H54 (cell line): Measurements from ENCODE around the gene CELSR3.

ENCODE experiments used
- DNase-seq: peaks from one replicate; pipeline ENCODE4 v3.0.0; 2011; ENCODE audit warnings: low spot score, mixed read lengths; ENCODE audit not compliant: insufficient read length
- FAIRE-seq: peaks from 3 replicates; lab custom pipeline; 2011; peaks lifted over from hg19 to GRCh38; lab: Jason Lieb, UNC
- POLR2A ChIP-seq: IDR thresholded peaks from 2 replicates; pipeline ENCODE4 v1.6.1; 2011; ENCODE audit warnings: low read depth, mild to moderate bottlenecking, low read length

Gene CELSR3

DNA sequence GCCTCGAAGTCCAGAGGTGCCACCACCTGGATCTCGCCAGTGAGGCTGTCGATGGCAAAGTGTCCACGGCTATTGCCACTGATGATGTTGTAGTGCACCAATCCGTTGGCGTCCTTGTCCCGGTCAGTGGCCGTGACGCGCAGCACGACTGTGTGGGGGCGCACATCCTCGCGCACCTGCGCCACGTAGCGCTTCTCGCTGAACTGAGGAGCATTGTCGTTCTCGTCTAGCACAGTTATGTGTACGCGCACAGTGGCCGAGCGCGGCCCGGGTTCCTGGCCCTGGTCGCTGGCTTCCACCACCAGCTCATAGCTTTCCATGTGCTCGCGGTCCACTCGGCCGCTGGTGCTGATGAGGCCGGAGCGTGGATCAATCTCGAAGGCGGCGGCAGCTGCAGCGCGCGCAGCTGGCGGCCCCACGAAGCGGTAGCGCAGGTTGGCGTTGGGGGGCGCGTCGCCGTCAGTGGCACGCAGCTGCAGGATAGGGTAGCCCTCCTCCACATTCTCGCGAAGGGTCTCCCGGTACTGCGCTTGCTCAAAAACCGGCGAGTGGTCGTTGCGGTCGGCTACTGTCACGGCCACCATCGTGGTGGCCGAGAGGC, 1.8 kb downstream of the CELSR3 start:
- TF ChIP-seq POLR2A, result no peak
- DNase-seq (no peak), FAIRE-seq (no peak)

GRCh38 chr3:48656841-48657281, 5.8 kb downstream of the CELSR3 start:
- TF ChIP-seq POLR2A, result no peak
- DNase-seq (no peak), FAIRE-seq (no peak)

DNA sequence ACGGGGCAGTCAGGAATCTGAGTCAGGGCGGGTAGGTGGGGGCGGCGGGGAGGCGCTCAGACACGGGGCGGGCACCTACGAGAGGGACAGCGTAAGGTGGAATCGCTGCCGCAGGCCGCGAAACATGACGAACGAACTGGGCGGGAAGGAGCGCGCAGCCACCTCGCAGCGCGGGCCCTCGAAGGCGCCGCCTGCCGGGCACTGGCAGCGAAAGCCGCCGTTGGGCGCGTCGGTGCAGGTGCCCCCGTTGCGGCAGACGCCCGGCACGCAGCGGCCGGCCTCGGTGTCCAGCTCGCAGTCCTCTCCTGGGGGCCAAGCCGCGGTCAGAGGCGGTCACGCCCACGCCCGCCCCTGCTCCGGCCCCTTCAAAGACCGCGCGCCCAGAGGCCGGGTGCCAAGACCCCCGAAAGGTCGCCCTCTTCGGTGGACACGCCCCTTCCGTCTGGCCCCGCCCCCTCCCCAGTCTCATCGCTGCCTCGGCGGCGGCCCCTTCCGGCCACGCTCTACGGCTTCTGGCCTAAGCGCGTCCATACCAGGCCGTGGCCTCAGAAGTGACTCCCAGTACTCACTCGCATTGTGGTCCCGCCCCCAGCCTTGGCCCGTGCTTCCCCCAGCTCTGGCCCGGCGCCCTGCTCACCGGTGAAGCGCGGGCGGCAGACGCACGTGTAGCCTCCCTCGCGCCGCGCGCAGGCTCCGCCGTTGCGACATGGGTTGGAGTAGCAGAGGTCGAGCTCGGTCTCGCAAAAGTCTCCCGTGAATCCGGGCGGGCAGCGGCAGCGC, 6.4 kb downstream of the CELSR3 start:
- DNase-seq (no peak), FAIRE-seq (no peak)

GRCh38 chr3:48655606-48656005, 7.1 kb downstream of the CELSR3 start:
- FAIRE-seq, result no peak
- no peak for DNase-seq
- TF ChIP-seq POLR2A, result no peak

More for the DNA sequence above, 6.4 kb downstream of the CELSR3 start:
- no peak for TF ChIP-seq POLR2A

GRCh38 chr3:48655063-48655462, 7.6 kb downstream of the CELSR3 start:
- no peak for FAIRE-seq
- TF ChIP-seq POLR2A, result no peak
- no peak for DNase-seq

GRCh38 chr3:48652923-48653715, 9.6 kb downstream of the CELSR3 start:
- no peak for TF ChIP-seq POLR2A
- DNase-seq, result no peak
- FAIRE-seq, result no peak

DNA sequence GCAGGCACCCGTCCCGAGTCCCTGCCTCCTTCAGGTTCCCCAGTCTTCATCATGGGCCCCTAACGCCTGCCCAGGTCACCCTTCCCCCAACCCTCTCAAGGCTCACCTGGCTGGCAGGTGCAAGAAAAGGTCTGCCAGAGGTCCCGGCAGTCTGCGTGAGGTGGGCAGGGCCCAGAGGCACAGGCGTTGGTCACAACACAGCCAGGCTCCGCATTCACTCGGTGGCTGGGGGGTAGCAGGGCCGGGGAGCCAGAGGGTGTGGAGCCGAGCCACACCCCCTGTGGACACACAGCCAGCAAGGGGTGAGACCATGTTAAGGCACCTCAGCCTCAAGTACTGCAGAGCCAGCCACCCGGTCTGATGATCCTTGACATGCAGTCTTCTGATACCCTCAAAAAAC, 10.9 kb downstream of the CELSR3 start:
- no peak for TF ChIP-seq POLR2A
- DNase-seq (no peak), FAIRE-seq (no peak)

DNA sequence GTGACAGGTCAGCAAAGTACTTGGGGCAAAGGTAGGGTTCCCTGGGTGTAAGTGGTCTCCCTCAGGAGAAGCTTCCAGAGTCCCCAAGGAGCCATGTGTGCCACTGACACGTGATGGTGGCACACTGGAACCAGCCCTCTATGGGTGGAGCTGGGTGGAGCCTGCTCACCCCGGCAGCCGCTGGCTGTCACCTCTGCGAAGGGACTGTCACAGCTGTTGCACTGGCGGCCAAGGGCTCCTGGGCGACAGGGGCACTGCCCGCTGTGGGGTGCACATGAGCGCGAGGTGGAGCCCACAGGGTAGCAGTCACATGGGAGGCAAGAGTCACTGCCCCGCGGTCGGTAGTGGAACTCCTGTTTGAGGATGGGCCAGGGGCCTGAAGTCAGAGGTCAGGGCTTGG, 12.0 kb downstream of the CELSR3 start:
- FAIRE-seq (no peak), DNase-seq (no peak)
- TF ChIP-seq POLR2A, result no peak

GRCh38 chr3:48648188-48648850, 14.4 kb downstream of the CELSR3 start:
- no peak for TF ChIP-seq POLR2A
- no peak for FAIRE-seq

GRCh38 chr3:48647714-48648113, 15.0 kb downstream of the CELSR3 start:
- FAIRE-seq, result no peak
- no peak for TF ChIP-seq POLR2A
- no peak for DNase-seq

More at GRCh38 chr3:48648188-48648850, 14.4 kb downstream of the CELSR3 start:
- DNase-seq, result no peak

DNA sequence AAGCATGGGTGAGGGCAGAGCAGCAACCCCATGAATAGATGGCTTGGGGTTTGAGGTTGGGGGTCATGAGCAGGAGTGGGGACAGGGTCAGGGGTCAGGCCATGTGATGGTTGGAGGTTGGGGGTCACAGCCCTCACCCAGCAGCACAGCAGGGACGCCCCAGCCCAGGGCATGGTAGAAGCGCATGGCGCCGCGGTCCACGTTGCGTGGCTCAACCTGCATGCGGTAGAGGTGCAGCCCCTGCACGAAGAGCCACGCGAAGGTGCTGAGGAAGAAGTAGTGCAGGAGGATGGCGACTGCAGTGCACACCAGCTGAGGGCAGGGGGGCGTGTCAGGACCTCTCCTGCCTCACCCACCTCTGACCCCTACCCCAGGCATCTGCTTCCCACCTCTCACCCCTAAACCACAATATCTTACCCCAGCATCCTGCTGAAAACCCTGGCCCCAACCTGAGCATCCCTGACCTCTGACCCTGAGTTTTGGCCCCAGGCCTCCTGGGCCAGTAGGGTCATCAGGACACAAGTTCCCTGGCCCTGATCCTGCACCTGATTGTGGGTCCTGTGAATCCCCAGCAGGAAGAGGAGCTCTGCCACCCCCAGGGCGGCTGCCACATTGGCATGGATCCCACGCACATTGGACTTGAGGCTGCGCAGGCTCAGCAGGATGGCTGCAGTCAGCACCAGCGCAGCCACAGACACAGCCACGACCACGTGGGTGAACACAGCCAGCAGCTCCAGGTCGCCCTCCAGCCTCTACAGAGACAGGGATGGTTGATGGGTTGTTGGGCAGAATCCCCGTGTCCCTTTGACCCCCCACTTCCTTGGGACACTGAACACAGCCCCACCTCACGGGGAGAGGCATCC, 17.6 kb downstream of the CELSR3 start:
- no peak for TF ChIP-seq POLR2A
- no peak for DNase-seq
- FAIRE-seq, result no peak

- DNase-seq, result no peak
- no peak for TF ChIP-seq POLR2A
- FAIRE-seq, result no peak
These were observed 20.1 kb downstream of the CELSR3 start for GRCh38 chr3:48642605-48643004.

GRCh38 chr3:48641396-48641795, 21.3 kb downstream of the CELSR3 start:
- DNase-seq, result no peak
- no peak for FAIRE-seq
- TF ChIP-seq POLR2A, result no peak
